Measurements from ENCODE around the gene PEA15.

PEA15 gene

DNA sequence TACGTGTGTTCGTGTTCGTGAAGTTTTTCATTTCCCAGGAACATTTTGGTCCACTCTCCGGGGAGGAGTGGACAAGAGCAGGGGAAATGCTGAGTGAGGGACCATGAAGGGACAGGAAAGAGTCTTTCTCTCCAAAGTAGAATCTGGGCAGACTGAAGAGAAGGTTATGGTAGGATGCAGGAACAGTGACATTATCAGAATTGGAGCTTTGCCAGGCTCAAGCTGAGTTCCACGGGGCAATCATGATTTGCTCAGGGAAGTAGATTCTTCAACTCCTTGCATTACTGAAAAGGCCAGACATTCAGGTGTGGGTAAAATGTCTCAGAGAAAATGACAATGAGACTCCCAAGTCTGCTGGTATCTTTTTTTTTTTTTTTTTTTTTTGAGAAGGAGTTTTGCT, 37.2 kb upstream of the PEA15 start:
- FAIRE-seq = no peak
- DNase-seq (ENCODE audit: insufficient read length, low spot score) = no peak
- TF ChIP-seq, protein P1, sequence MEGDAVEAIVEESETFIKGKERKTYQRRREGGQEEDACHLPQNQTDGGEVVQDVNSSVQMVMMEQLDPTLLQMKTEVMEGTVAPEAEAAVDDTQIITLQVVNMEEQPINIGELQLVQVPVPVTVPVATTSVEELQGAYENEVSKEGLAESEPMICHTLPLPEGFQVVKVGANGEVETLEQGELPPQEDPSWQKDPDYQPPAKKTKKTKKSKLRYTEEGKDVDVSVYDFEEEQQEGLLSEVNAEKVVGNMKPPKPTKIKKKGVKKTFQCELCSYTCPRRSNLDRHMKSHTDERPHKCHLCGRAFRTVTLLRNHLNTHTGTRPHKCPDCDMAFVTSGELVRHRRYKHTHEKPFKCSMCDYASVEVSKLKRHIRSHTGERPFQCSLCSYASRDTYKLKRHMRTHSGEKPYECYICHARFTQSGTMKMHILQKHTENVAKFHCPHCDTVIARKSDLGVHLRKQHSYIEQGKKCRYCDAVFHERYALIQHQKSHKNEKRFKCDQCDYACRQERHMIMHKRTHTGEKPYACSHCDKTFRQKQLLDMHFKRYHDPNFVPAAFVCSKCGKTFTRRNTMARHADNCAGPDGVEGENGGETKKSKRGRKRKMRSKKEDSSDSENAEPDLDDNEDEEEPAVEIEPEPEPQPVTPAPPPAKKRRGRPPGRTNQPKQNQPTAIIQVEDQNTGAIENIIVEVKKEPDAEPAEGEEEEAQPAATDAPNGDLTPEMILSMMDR (IDR thresholded peaks at IDR 0.05; ENCODE audit: insufficient read depth, missing control alignments) = no peak

DNA sequence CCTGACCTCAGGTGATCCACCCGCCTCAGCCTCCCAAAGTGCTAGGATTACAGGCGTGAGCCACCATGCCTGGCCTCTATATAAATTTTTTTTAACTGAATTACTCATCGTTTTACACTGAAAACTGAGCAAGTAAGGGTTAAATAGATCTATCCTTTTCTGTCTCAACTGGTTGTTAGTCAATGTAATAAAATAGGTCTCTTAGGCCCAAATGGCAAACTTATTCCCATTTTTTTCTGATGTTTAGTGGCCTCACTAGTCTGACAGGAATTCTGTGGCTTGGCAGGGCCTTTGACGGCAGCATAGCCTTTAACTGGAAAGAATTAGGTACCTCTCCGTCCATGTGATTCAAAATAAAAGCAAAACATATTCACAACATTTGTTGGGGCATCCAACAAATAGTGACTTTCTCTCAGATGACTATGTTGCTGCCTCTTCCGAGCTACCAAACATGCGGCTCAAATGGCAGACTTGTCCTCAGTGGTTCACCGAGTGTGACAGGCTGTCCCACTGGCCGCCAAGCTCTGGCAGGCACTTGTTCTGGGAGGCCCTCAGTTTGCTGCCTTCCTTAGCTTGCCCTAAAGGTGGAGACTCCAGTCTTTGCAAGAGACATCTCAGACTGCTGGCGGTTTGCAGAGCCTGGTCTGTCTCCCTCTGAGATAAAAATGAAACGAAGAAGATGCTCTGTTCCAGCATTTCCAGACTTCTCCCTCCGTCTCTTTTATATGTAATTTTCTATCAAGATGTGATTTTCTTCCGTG, 36.4 kb upstream of the PEA15 start:
- TF ChIP-seq, protein P1 (IDR thresholded peaks at IDR 0.05; ENCODE audit: insufficient read depth, missing control alignments) = no peak
- no peak for FAIRE-seq
- DNase-seq (ENCODE audit: insufficient read length, low spot score) = no peak

DNA sequence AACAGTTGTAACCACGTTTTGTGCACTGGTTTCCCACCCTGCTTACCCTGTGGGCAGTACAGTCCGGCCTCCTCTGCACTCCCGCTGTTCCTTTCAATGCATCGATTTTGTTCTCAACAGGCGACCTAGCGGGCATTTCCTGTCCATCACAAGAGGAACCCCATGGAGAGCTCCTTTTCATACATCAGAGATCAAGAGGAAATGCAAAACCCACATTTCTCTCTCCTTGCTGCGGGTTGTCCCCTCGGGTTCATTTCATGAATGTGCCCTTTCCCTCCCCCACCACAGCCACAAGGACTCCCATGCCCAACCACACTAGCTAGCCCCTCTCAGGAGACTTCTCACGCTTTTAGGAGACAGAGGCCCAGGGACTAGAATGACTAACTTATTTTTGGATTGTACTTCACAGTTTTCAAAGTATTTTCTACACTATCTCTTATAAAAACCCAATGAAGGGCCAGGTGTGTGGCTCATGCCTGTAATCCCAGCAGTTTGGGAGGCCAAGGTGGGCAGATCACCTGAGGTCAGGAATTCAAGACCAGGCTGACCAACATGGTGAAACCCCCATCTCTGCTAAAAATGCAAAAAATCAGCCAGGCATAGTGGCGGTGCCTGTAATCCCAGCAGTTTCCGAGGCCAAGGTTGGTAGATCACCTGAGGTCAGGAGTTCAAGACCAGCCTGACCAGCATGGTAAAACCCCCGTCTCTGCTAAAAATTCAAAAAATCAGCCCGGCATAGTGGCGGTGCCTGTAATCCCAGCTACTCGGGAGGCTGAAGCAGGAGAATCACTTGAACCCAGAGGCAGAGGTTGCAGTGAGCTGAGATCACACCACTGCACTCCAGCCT, 35.4 kb upstream of the PEA15 start:
- FAIRE-seq = no peak
- TF ChIP-seq, protein P1 (IDR thresholded peaks at IDR 0.05; ENCODE audit: insufficient read depth, missing control alignments) = no peak
- DNase-seq (ENCODE audit: insufficient read length, low spot score) = no peak

DNA sequence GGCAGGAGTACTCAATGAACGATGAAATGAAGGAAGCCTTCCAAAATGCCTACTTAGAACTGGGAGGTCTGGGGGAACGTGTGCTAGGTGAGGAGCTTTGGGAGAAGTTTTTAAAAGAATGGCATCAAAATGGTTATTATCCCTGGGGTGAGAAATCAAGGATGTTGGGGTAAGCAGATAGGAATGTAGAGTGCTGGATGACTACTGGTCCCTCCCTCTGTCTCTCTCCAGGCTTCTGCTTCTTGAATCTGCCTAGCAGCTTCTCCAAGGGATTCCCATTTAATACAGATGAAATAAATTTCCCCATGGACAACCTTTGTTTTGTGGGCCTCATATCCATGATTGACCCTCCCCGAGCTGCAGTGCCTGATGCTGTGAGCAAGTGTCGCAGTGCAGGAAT, 33.8 kb upstream of the PEA15 start:
- FAIRE-seq (no peak), DNase-seq (ENCODE audit: insufficient read length, low spot score) (no peak)
- TF ChIP-seq, protein P1 (IDR thresholded peaks at IDR 0.05; ENCODE audit: insufficient read depth, missing control alignments) = no peak

DNA sequence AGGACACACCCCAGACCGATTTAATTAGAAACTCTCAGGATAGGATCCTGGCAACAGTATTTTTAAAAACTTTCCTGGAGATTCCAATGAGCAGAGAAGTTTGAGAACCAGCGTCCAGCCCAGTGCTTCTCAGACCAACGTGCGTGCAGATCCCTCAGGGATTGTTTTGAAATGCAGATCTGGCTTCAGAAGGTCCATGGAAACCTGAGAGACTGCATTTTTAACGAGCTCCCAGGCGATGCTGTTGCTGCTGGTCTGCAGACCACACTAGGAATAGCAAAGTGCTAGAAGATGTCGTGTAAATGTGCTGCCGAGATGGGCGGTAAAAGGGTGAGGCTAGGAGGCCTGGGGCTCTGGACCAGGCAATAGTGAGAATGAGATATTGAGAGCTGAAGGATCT, 33.2 kb upstream of the PEA15 start:
- DNase-seq (ENCODE audit: insufficient read length, low spot score) = no peak
- TF ChIP-seq, protein P1 (IDR thresholded peaks at IDR 0.05; ENCODE audit: insufficient read depth, missing control alignments) = no peak
- no peak for FAIRE-seq

DNA sequence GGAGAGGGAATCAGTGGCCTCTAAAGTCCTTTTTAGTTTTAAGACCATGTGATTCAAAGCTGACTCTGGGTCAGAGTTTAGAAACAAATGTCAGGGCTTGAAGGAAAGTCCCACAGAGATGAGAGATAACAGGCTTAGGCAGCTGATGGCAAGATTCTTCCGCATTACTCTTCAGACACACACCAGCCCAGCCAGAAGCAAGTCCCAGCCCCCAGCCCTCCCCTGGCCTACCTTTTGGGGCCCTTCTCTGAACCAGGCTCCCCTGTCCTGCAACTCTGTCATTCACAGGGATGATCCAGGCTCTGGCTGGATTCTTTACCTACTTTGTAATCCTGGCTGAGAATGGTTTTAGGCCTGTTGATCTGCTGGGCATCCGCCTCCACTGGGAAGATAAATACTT, 28.0 kb upstream of the PEA15 start:
- FAIRE-seq (no peak), DNase-seq (ENCODE audit: insufficient read length, low spot score) (no peak)
- TF ChIP-seq, protein P1 (IDR thresholded peaks at IDR 0.05; ENCODE audit: insufficient read depth, missing control alignments) = no peak

DNA sequence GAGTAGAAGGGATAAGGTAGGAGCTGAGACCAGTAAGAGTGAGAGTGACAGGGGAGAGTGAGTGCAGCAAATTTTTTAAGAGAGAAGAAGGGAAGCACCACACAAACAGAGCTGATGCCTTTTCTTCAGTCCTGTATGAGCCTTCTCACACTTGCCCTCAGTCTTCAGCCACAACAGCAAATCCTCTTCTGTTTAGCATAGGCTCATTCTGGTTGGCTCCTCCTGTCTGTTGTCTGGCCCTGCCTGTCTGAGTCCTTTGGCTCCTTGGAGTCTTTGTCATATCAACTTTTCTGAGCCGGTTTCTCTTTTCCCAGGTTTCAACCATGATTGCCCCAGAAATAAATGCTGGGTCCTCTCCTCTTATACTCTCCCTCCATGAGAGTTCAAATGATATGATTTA, 27.5 kb upstream of the PEA15 start:
- DNase-seq (ENCODE audit: insufficient read length, low spot score) = no peak
- TF ChIP-seq, protein P1 (IDR thresholded peaks at IDR 0.05; ENCODE audit: insufficient read depth, missing control alignments) = no peak
- FAIRE-seq = no peak
